ENCODE data around the gene INPP5F.

Gene INPP5F

GRCh38 chr10:119852277-119852676, 126.4 kb downstream of the INPP5F start:
- TF ChIP-seq, protein P1, sequence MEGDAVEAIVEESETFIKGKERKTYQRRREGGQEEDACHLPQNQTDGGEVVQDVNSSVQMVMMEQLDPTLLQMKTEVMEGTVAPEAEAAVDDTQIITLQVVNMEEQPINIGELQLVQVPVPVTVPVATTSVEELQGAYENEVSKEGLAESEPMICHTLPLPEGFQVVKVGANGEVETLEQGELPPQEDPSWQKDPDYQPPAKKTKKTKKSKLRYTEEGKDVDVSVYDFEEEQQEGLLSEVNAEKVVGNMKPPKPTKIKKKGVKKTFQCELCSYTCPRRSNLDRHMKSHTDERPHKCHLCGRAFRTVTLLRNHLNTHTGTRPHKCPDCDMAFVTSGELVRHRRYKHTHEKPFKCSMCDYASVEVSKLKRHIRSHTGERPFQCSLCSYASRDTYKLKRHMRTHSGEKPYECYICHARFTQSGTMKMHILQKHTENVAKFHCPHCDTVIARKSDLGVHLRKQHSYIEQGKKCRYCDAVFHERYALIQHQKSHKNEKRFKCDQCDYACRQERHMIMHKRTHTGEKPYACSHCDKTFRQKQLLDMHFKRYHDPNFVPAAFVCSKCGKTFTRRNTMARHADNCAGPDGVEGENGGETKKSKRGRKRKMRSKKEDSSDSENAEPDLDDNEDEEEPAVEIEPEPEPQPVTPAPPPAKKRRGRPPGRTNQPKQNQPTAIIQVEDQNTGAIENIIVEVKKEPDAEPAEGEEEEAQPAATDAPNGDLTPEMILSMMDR (IDR thresholded peaks at IDR 0.05; ENCODE audit: low read length, missing control alignments) = no peak
- DNase-seq (ENCODE audit: low read depth) = no peak
- H3K4me3 ChIP-seq (replicated peaks; ENCODE audit: low read depth, low read length) = no peak overlapping the region

- no peak for DNase-seq (ENCODE audit: low read depth)
- H3K4me3 ChIP-seq (replicated peaks; ENCODE audit: low read depth, low read length) = no peak overlapping the region
- TF ChIP-seq, protein P1 (IDR thresholded peaks at IDR 0.05; ENCODE audit: low read length, missing control alignments) = no peak
Measured at GRCh38 chr10:119852822-119853221, 127.0 kb downstream of the INPP5F start.

GRCh38 chr10:119853574-119853973, 127.7 kb downstream of the INPP5F start:
- H3K4me3 ChIP-seq (replicated peaks; ENCODE audit: low read depth, low read length) = no peak overlapping the region
- TF ChIP-seq, protein P1 (IDR thresholded peaks at IDR 0.05; ENCODE audit: low read length, missing control alignments) = no peak
- DNase-seq (ENCODE audit: low read depth) = no peak

DNA sequence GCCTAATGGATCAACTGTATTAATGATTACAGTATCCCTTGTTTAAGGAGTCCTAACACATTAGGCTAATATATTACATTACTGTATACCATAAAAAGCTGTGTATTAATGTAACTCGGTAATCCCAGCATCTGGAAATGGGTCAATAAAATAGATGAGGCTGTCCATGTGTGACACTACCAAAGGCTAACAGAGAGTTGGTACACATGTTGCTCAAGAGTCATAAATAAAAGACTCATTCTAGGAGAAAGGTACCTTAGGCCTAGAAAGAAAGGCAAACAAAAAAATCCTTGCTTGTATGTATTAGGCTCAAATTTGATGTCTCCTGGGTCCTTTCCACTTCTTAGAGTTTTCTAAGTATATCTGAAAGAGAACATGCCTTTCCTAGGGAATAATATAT, 132.2 kb downstream of the INPP5F start:
- H3K4me3 ChIP-seq (replicated peaks; ENCODE audit: low read depth, low read length) = no peak overlapping the region
- no peak for DNase-seq (ENCODE audit: low read depth)
- TF ChIP-seq, protein P1 (IDR thresholded peaks at IDR 0.05; ENCODE audit: low read length, missing control alignments) = no peak

GRCh38 chr10:119859420-119860258, 133.8 kb downstream of the INPP5F start:
- TF ChIP-seq, protein P1 (IDR thresholded peaks at IDR 0.05; ENCODE audit: low read length, missing control alignments) = peak; percentile 50
- H3K4me3 ChIP-seq (replicated peaks; ENCODE audit: low read depth, low read length) = no peak overlapping the region
- DNase-seq (ENCODE audit: low read depth) = peak; percentile 75

- H3K4me3 ChIP-seq (replicated peaks; ENCODE audit: low read depth, low read length) = no peak overlapping the region
- TF ChIP-seq, protein P1 (IDR thresholded peaks at IDR 0.05; ENCODE audit: low read length, missing control alignments) = no peak
- no peak for DNase-seq (ENCODE audit: low read depth)
Measured at GRCh38 chr10:119860866-119861607, 135.2 kb downstream of the INPP5F start.

Data from fibroblast of pulmonary artery (primary cell).